HL-60 (cell line): ENCODE measurements around the gene SPRING1.

ENCODE experiments used
- DNase-seq, 2 experiments: peaks; one replicate each; pipeline ENCODE4 v3.0.0-alpha.2; 2010 to 2020; ENCODE audit warnings: low read depth in 1 of 2, low spot score in 1 of 2
- H3K27ac ChIP-seq: fragments of 250-450 bp; sonication (Bioruptor Pico); replicated peaks from 2 replicates; pipeline ENCODE4 v1.5.1; 2020; ENCODE audit warnings: mild to moderate bottlenecking, moderate library complexity
- H3K27me3 ChIP-seq: fragments of 250-450 bp; sonication (Bioruptor Pico); 2 replicates; pipeline ENCODE4 v1.5.1; 2021; ENCODE audit warnings: mild to moderate bottlenecking, moderate library complexity; ENCODE audit not compliant: insufficient read depth, poor library complexity, severe bottlenecking
- H3K4me3 ChIP-seq: replicated peaks from 2 replicates; pipeline ENCODE4 v1.5.1; 2011; ENCODE audit warnings: mild to moderate bottlenecking, control low read depth, low read length; ENCODE audit not compliant: insufficient read depth
- GABPA ChIP-seq: IDR thresholded peaks from 2 replicates; pipeline ENCODE4 v1.6.1; 2012; ENCODE audit warnings: low read depth
- POLR2AphosphoS5 ChIP-seq: IDR thresholded peaks from 2 replicates; pipeline ENCODE4 v1.6.1; 2012; ENCODE audit warnings: low read depth
- SPI1 ChIP-seq: IDR thresholded peaks from 2 replicates; pipeline ENCODE4 v1.6.1; 2012; ENCODE audit warnings: low read depth, mild to moderate bottlenecking, borderline replicate concordance
- TF ChIP-seq, protein P1 (sequence below): IDR thresholded peaks from 2 replicates; pipeline ENCODE4 v1.6.1; 2012; ENCODE audit warnings: low read depth; ENCODE audit not compliant: insufficient replicate concordance
- TF ChIP-seq, protein P2 (sequence below): IDR thresholded peaks from one replicate; pipeline ENCODE4 v1.5.1; 2011; ENCODE audit warnings: low read length, control low read depth, inconsistent platforms; ENCODE audit not compliant: insufficient read depth

Gene SPRING1

DNA sequence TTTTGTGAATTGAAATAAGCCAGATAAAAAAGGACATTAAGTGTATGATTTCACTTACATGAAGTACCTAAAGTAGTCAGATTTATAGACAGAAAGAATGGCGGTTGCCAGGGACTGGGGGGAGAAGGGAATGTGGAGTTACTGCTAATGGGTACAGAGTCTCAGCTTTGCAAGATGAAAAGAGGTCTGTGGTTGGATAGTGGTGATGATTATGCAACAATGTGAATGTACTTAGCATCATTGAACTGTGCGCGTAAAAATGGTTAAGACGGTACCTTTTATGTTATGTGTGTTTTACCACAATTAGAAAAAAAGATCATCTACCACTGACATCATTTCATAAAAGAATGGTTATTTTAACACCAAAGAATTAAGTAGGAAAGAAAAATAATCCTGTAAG is 36.2 kb upstream of the SPRING1 start:
- Histone ChIP-seq H3K27me3 (no peaks in the 10 kb centered on the region), H3K4me3 (no peak overlapping the region), H3K27ac (no peak overlapping the region)
- TF ChIP-seq, protein P1, sequence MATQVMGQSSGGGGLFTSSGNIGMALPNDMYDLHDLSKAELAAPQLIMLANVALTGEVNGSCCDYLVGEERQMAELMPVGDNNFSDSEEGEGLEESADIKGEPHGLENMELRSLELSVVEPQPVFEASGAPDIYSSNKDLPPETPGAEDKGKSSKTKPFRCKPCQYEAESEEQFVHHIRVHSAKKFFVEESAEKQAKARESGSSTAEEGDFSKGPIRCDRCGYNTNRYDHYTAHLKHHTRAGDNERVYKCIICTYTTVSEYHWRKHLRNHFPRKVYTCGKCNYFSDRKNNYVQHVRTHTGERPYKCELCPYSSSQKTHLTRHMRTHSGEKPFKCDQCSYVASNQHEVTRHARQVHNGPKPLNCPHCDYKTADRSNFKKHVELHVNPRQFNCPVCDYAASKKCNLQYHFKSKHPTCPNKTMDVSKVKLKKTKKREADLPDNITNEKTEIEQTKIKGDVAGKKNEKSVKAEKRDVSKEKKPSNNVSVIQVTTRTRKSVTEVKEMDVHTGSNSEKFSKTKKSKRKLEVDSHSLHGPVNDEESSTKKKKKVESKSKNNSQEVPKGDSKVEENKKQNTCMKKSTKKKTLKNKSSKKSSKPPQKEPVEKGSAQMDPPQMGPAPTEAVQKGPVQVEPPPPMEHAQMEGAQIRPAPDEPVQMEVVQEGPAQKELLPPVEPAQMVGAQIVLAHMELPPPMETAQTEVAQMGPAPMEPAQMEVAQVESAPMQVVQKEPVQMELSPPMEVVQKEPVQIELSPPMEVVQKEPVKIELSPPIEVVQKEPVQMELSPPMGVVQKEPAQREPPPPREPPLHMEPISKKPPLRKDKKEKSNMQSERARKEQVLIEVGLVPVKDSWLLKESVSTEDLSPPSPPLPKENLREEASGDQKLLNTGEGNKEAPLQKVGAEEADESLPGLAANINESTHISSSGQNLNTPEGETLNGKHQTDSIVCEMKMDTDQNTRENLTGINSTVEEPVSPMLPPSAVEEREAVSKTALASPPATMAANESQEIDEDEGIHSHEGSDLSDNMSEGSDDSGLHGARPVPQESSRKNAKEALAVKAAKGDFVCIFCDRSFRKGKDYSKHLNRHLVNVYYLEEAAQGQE = no peak
- TF ChIP-seq GABPA = no peak
- TF ChIP-seq POLR2AphosphoS5 = no peak
- no peak for TF ChIP-seq SPI1
- TF ChIP-seq, protein P2, sequence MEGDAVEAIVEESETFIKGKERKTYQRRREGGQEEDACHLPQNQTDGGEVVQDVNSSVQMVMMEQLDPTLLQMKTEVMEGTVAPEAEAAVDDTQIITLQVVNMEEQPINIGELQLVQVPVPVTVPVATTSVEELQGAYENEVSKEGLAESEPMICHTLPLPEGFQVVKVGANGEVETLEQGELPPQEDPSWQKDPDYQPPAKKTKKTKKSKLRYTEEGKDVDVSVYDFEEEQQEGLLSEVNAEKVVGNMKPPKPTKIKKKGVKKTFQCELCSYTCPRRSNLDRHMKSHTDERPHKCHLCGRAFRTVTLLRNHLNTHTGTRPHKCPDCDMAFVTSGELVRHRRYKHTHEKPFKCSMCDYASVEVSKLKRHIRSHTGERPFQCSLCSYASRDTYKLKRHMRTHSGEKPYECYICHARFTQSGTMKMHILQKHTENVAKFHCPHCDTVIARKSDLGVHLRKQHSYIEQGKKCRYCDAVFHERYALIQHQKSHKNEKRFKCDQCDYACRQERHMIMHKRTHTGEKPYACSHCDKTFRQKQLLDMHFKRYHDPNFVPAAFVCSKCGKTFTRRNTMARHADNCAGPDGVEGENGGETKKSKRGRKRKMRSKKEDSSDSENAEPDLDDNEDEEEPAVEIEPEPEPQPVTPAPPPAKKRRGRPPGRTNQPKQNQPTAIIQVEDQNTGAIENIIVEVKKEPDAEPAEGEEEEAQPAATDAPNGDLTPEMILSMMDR = no peak
- no peak for DNase-seq

DNA sequence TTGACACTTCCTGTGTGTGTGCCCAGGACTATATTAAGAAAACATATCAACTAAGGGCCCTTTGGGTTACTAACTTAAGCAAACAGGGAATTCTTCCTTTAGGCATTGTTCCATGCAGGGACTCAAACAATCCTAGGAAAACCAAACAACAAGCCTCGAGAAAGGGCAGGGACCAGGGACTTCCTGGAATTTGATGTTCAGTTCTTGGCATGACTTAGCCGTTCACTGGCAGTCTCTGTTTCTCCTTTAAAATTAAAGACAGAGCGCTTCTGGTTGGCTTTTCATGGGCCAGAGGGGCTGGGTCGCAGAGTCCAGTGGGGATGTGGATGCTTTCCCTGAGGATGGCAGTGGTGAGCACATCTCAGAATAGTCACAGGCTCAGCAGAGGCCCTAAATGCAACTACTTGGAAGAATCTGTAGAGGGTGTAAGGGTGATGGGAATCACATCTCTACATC is 35.4 kb upstream of the SPRING1 start:
- Histone ChIP-seq H3K27ac (no peak overlapping the region), H3K4me3 (no peak overlapping the region), H3K27me3 (no peaks in the 10 kb centered on the region)
- no peak for DNase-seq
- TF ChIP-seq, protein P1 = no peak
- TF ChIP-seq SPI1 (no peak), GABPA (no peak), POLR2AphosphoS5 (no peak)
- TF ChIP-seq, protein P2 = no peak

DNA sequence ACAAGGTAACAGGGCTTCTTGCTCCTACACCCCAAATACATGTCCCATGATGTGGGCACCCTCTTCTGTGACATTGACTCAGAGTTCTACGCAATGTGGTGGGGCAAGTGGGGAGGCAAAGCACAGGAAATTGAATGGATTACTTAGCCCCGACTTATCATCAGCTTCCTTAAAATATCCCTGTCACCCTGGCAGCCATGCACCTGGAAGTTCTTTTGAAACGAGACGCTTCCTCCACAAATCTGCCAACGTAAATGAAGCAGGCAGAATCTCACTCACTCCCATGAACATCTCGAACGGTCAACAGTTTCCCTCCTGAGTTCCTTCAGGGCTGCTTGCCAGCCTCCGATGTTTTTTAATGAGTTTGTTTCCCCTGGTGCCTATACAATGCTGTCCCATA is 33.8 kb upstream of the SPRING1 start:
- no peaks in the 10 kb centered on the region for H3K27me3 ChIP-seq
- TF ChIP-seq, protein P2 = no peak
- TF ChIP-seq, protein P1 = no peak
- TF ChIP-seq SPI1 = no peak
- TF ChIP-seq POLR2AphosphoS5 = no peak
- no peak for TF ChIP-seq GABPA
- DNase-seq = no peak
- no peak overlapping the region for H3K4me3 ChIP-seq
- no peak overlapping the region for H3K27ac ChIP-seq
